IMR-90 (cell line): ENCODE measurements around the gene AKR1C8. TPM values are rescaled to one million over a fixed set of nuclear protein-coding genes. Genes with fewer than 3 reads are reported as not detected.

Source experiments
- ATAC-seq: fragments of 200-7000 bp; cut with Tn5 transposase; 2 replicates; pipeline ENCODE4 v1.9.1; 2020; ENCODE audit warnings: low read depth, mild to moderate bottlenecking, moderate library complexity
- BruUV-seq: library from RNA; stranded (reverse); fragments of 400-500 nt; replicated peaks from 2 replicates; lab custom pipeline; 2021; lab: Mats Ljungman, UMichigan
- CTCF ChIA-PET: fragments of 300-600 bp; formaldehyde crosslinking; extraction: SDS; loops from one replicate; lab custom pipeline; 2021; ENCODE audit warnings: antibody characterized with exemption; lab: Yijun Ruan, JAX
- POLR2A ChIA-PET: fragments of 300-600 bp; sonication (Branson Sonifier 250); formaldehyde crosslinking; loops from one replicate; lab custom pipeline; 2022; ENCODE audit warnings: antibody characterized with exemption; ENCODE audit not compliant: unreplicated experiment; lab: Charles Lee
- DNase-seq: peaks from one replicate; pipeline ENCODE4 v3.0.0; 2013
- H2AFZ ChIP-seq: replicated peaks from 2 replicates; pipeline ENCODE3; 2013; ENCODE audit warnings: low read length, mild to moderate bottlenecking; ENCODE audit not compliant: poor library complexity
- H2AK5ac ChIP-seq: 2 replicates; pipeline ENCODE4 v1.6.1; 2013; ENCODE audit warnings: low read depth, low read length, inconsistent platforms
- H2AK9ac ChIP-seq: replicated peaks from 2 replicates; pipeline ENCODE3; 2013; ENCODE audit warnings: mild to moderate bottlenecking, low read depth, low read length, moderate library complexity; ENCODE audit not compliant: poor library complexity
- H2BK120ac ChIP-seq: 2 replicates; pipeline ENCODE4 v1.6.1; 2013; ENCODE audit warnings: low read depth, low read length, inconsistent platforms
- H2BK15ac ChIP-seq: 3 replicates; pipeline ENCODE4 v1.6.1; 2013; ENCODE audit warnings: low read depth, low read length, inconsistent platforms
- H2BK20ac ChIP-seq: 2 replicates; pipeline ENCODE4 v1.6.1; 2013; ENCODE audit warnings: low read depth, mild to moderate bottlenecking, inconsistent platforms, low read length, moderate library complexity
- H2BK5ac ChIP-seq: 2 replicates; pipeline ENCODE4 v1.6.1; 2013; ENCODE audit warnings: mild to moderate bottlenecking, low read depth, low read length, inconsistent platforms; ENCODE audit not compliant: poor library complexity, severe bottlenecking
- H3K14ac ChIP-seq: replicated peaks from 2 replicates; pipeline ENCODE4 v1.6.1; 2013; ENCODE audit warnings: low read depth, low read length, inconsistent platforms
- H3K18ac ChIP-seq: 2 replicates; pipeline ENCODE4 v1.6.1; 2013; ENCODE audit warnings: low read depth, low read length, control low read depth
- H3K23ac ChIP-seq: 2 replicates; pipeline ENCODE4 v1.6.1; 2013; ENCODE audit warnings: low read depth, low read length, inconsistent platforms
- H3K27ac ChIP-seq: 2 replicates; pipeline ENCODE4 v1.5.1; 2013; ENCODE audit warnings: mild to moderate bottlenecking, control low read depth, low read length; ENCODE audit not compliant: insufficient read depth
- H3K27me3 ChIP-seq: 2 replicates; pipeline ENCODE4 v1.6.1; 2013; ENCODE audit warnings: low read length; ENCODE audit not compliant: control insufficient read depth, insufficient read depth
- H3K36me3 ChIP-seq: 2 replicates; pipeline ENCODE4 v1.6.1; 2013; ENCODE audit warnings: low read length, mixed read lengths; ENCODE audit not compliant: control insufficient read depth, insufficient read depth
- H3K4ac ChIP-seq: 2 replicates; pipeline ENCODE4 v1.6.1; 2013; ENCODE audit warnings: low read depth, low read length, inconsistent platforms
- H3K4me1 ChIP-seq: 2 replicates; pipeline ENCODE4 v1.6.1; 2013; ENCODE audit warnings: low read length, mixed read lengths; ENCODE audit not compliant: control insufficient read depth, insufficient read depth
- H3K4me2 ChIP-seq: 2 replicates; pipeline ENCODE4 v1.6.1; 2013; ENCODE audit warnings: low read depth, mild to moderate bottlenecking, control low read depth, low read length, moderate library complexity
- H3K4me3 ChIP-seq: 2 replicates; pipeline ENCODE4 v1.5.1; 2013; ENCODE audit warnings: low read depth, mild to moderate bottlenecking, control low read depth, low read length, moderate library complexity; ENCODE audit not compliant: insufficient read depth
- H3K56ac ChIP-seq: 2 replicates; pipeline ENCODE4 v1.6.1; 2013; ENCODE audit warnings: low read length, inconsistent platforms; ENCODE audit not compliant: insufficient read depth; ENCODE audit errors: extremely low read depth
- H3K79me1 ChIP-seq, 2 experiments: 2 replicates each; pipeline ENCODE4 v1.6.1; 2013; ENCODE audit warnings: low read length in 2 of 2, inconsistent platforms in 1 of 2, low read depth in 1 of 2
- H3K9ac ChIP-seq: 2 replicates; pipeline ENCODE4 v1.6.1; 2013; ENCODE audit warnings: low read depth, low read length, control low read depth
- H3K9me1 ChIP-seq: 2 replicates; pipeline ENCODE4 v1.6.1; 2013; ENCODE audit warnings: low read length, inconsistent platforms; ENCODE audit not compliant: insufficient read depth
- H3K9me3 ChIP-seq: 2 replicates; pipeline ENCODE4 v1.6.1; 2013; ENCODE audit warnings: low read length; ENCODE audit not compliant: control insufficient read depth, insufficient read depth
- H4K20me1 ChIP-seq: 2 replicates; pipeline ENCODE4 v1.6.1; 2013; ENCODE audit warnings: low read length, inconsistent platforms; ENCODE audit not compliant: insufficient read depth
- H4K5ac ChIP-seq: 2 replicates; pipeline ENCODE4 v1.6.1; 2013; ENCODE audit warnings: mild to moderate bottlenecking, low read depth, low read length, control low read depth
- H4K8ac ChIP-seq, 2 experiments: 2 replicates each; pipeline ENCODE4 v1.6.1; 2013; ENCODE audit warnings: low read depth in 2 of 2, low read length in 2 of 2, control low read depth in 1 of 2, inconsistent platforms in 1 of 2
- H4K91ac ChIP-seq: 2 replicates; pipeline ENCODE4 v1.6.1; 2013; ENCODE audit warnings: low read depth, low read length, inconsistent platforms; ENCODE audit not compliant: insufficient read depth
- BHLHE40 ChIP-seq: fragments of 150-350 bp; IDR thresholded peaks from 2 replicates; pipeline ENCODE4 v1.6.1; 2016; ENCODE audit warnings: mild to moderate bottlenecking, low read depth, low read length
- CEBPB ChIP-seq: IDR thresholded peaks from 2 replicates; pipeline ENCODE4 v1.6.1; 2012; ENCODE audit warnings: low read depth, low read length, improper control_type of control experiment
- CHD1 ChIP-seq: IDR thresholded peaks from 2 replicates; pipeline ENCODE4 v1.6.1; 2012; ENCODE audit warnings: low read depth, low read length, improper control_type of control experiment
- FOS ChIP-seq: fragments of 150-350 bp; IDR thresholded peaks from 2 replicates; pipeline ENCODE4 v1.6.1; 2016; ENCODE audit warnings: low read depth, low read length
- MAFK ChIP-seq: IDR thresholded peaks from 2 replicates; pipeline ENCODE4 v1.6.1; 2012; ENCODE audit warnings: low read depth, low read length, improper control_type of control experiment
- MAZ ChIP-seq: IDR thresholded peaks from 2 replicates; pipeline ENCODE4 v1.6.1; 2012; ENCODE audit warnings: low read depth, mild to moderate bottlenecking, low read length, improper control_type of control experiment, moderate library complexity, borderline replicate concordance
- MXI1 ChIP-seq: IDR thresholded peaks from 2 replicates; pipeline ENCODE4 v1.6.1; 2012; ENCODE audit warnings: low read depth, mild to moderate bottlenecking, low read length, moderate library complexity, borderline replicate concordance
- NFE2L2 ChIP-seq: fragments of 150-350 bp; IDR thresholded peaks from 2 replicates; pipeline ENCODE4 v1.6.1; 2016; ENCODE audit warnings: low read depth, mild to moderate bottlenecking, low read length
- POLR2A ChIP-seq: IDR thresholded peaks from 2 replicates; pipeline ENCODE4 v1.6.1; 2012; ENCODE audit warnings: mild to moderate bottlenecking, low read depth, low read length
- RAD21 ChIP-seq: IDR thresholded peaks from 2 replicates; pipeline ENCODE4 v1.6.1; 2012; ENCODE audit warnings: low read length, improper control_type of control experiment
- RCOR1 ChIP-seq: IDR thresholded peaks from 2 replicates; pipeline ENCODE4 v1.6.1; 2012; ENCODE audit warnings: mild to moderate bottlenecking, low read length, improper control_type of control experiment; ENCODE audit not compliant: insufficient replicate concordance
- RFX5 ChIP-seq: IDR thresholded peaks from 2 replicates; pipeline ENCODE4 v1.8.0; 2012; ENCODE audit warnings: low read depth, mild to moderate bottlenecking, low read length, moderate library complexity
- SMC3 ChIP-seq: fragments of 150-350 bp; IDR thresholded peaks from 2 replicates; pipeline ENCODE4 v1.6.1; 2016; ENCODE audit warnings: low read depth, mild to moderate bottlenecking, antibody characterized with exemption, low read length, moderate library complexity
- WGBS, 2 experiments: methylation state at CpG; one replicate each; pipeline versions ENCODE4 v1.1.5 to v1.1.7; 2013; ENCODE audit warnings: missing lambda C conversion rate in 2 of 2; ENCODE audit not compliant: insufficient read length in 1 of 2; ENCODE audit errors: extremely low coverage in 2 of 2; 5-methylcytosine and 5-hydroxymethylcytosine counted together
- dilution Hi-C: fragments of 300-500 bp; cut with HindIII; formaldehyde crosslinking; loops from one replicate; pipeline ENCODE4 v1.14.3; 2018; ENCODE audit warnings: low sequenced_read_pairs; ENCODE audit not compliant: unreplicated experiment
- in situ Hi-C: fragments of 300-500 bp; cut with MboI; formaldehyde crosslinking; loops from 3 replicates; pipeline ENCODE4 v1.14.3; 2019; ENCODE audit warnings: low sequenced_read_pairs, inconsistent platforms, mixed read lengths
- intact Hi-C: fragments of 100-400 bp; cut with micrococcal nuclease; formaldehyde crosslinking; loops from 2 replicates; pipeline ENCODE4 v1.10.0; 2022
- polyA plus RNA-seq, 3 experiments: library from polyadenylated mRNA; depleted of rRNA; stranded (reverse); fragments of >200 nt; gene quantifications; 2 replicates each; pipeline ENCODE4 v1.2.3, GENCODE V29; 2012; ENCODE audit warnings: low replicate concordance in 1 of 3
- total RNA-seq: library from RNA; depleted of rRNA; stranded (reverse); fragments of >200 nt; gene quantifications from 2 replicates; pipeline ENCODE4 v1.2.3, GENCODE V29; 2012
- TF ChIP-seq, protein P1 (sequence below): fragments of 150-350 bp; IDR thresholded peaks from 2 replicates; pipeline ENCODE4 v1.6.1; 2016; ENCODE audit warnings: low read depth, mild to moderate bottlenecking, low read length, moderate library complexity, borderline replicate concordance
- TF ChIP-seq, protein P2 (sequence below): conservative IDR thresholded peaks from 2 replicates; pipeline ENCODE4 v1.5.1; 2012; ENCODE audit warnings: mild to moderate bottlenecking, low read depth, low read length, improper control_type of control experiment
- TF ChIP-seq, protein P3 (sequence below): fragments of 150-350 bp; IDR thresholded peaks from 2 replicates; pipeline ENCODE4 v1.6.1; 2017; ENCODE audit warnings: mild to moderate bottlenecking, antibody characterized with exemption, low read length, low read depth

Gene AKR1C8
- total and polyA plus RNA-seq, 2 of the 4 experiments (the other 2 are of a cell fraction): not detected

DNA sequence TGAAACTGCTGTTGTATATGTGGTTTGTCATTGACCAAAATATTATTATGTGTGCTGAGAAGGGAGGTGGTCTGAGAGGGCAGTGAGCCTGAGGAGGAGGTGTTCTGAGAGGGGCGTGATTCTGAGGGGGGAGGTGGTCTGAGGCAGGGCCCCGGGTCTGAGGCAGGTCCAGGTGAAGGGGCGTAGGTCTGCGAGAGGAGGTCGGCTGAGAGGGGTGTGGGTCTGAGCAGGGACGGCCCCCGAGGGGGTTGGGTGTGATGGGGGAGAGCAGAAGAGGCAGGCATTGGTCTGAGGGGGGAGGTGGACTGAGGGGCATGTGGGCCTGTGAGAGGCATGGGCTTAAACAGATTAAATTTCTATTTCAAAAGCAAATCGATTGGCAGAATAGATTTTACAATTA, 44.1 kb upstream of the AKR1C8 start:
- intact Hi-C loops: no loop called here
- no peaks in the 10 kb centered on the region for H3K36me3 ChIP-seq

More for the DNA sequence above, 44.1 kb upstream of the AKR1C8 start:
- Histone ChIP-seq H3K27me3 (no peaks in the 10 kb centered on the region), H3K4me2 (no peak overlapping the region), H3K56ac (no peak overlapping the region), H2BK120ac (no peak overlapping the region), H3K4ac (no peak overlapping the region), H4K8ac (no peak overlapping the region), H3K9ac (no peak overlapping the region), H3K23ac (no peak overlapping the region), H3K9me3 (no peaks in the 10 kb centered on the region), H2BK15ac (no peak overlapping the region), H3K9me1 (no peaks in the 10 kb centered on the region), H4K5ac (no peak overlapping the region), H3K14ac (no peak overlapping the region), H3K4me3 (no peak overlapping the region), H2AFZ (no peak overlapping the region), H4K20me1 (no peaks in the 10 kb centered on the region), H3K79me1 (no peaks in the 10 kb centered on the region), H2BK20ac (no peak overlapping the region), H2AK5ac (no peak overlapping the region), H3K27ac (no peak overlapping the region), H2BK5ac (no peak overlapping the region), H3K18ac (no peak overlapping the region), H4K91ac (no peak overlapping the region), H2AK9ac (no peak overlapping the region), H3K4me1 (no peaks in the 10 kb centered on the region)
- WGBS, 2 experiments: 58% methylated on average over 2 of the region's 8 CpGs; no CpG with 5 or more reads in 1 of the 2 experiments
- in situ Hi-C loops (no loop called here), dilution Hi-C loops (no loop called here)
- CTCF ChIA-PET: no interaction called here
- no TSS peak for BruUV-seq
- TF ChIP-seq POLR2A (no peak), BHLHE40 (no peak), CHD1 (no peak), MAFK (no peak), RCOR1 (no peak), MXI1 (no peak), NFE2L2 (no peak), MAZ (no peak), SMC3 (no peak), RAD21 (no peak), CEBPB (no peak), FOS (no peak), RFX5 (no peak)
- TF ChIP-seq, protein P1, sequence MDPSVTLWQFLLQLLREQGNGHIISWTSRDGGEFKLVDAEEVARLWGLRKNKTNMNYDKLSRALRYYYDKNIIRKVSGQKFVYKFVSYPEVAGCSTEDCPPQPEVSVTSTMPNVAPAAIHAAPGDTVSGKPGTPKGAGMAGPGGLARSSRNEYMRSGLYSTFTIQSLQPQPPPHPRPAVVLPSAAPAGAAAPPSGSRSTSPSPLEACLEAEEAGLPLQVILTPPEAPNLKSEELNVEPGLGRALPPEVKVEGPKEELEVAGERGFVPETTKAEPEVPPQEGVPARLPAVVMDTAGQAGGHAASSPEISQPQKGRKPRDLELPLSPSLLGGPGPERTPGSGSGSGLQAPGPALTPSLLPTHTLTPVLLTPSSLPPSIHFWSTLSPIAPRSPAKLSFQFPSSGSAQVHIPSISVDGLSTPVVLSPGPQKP: no peak
- TF ChIP-seq, protein P2, sequence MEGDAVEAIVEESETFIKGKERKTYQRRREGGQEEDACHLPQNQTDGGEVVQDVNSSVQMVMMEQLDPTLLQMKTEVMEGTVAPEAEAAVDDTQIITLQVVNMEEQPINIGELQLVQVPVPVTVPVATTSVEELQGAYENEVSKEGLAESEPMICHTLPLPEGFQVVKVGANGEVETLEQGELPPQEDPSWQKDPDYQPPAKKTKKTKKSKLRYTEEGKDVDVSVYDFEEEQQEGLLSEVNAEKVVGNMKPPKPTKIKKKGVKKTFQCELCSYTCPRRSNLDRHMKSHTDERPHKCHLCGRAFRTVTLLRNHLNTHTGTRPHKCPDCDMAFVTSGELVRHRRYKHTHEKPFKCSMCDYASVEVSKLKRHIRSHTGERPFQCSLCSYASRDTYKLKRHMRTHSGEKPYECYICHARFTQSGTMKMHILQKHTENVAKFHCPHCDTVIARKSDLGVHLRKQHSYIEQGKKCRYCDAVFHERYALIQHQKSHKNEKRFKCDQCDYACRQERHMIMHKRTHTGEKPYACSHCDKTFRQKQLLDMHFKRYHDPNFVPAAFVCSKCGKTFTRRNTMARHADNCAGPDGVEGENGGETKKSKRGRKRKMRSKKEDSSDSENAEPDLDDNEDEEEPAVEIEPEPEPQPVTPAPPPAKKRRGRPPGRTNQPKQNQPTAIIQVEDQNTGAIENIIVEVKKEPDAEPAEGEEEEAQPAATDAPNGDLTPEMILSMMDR: no peak
- TF ChIP-seq, protein P3, sequence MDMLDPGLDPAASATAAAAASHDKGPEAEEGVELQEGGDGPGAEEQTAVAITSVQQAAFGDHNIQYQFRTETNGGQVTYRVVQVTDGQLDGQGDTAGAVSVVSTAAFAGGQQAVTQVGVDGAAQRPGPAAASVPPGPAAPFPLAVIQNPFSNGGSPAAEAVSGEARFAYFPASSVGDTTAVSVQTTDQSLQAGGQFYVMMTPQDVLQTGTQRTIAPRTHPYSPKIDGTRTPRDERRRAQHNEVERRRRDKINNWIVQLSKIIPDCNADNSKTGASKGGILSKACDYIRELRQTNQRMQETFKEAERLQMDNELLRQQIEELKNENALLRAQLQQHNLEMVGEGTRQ: no peak
- ATAC-seq: no peak
- no peak for DNase-seq
- POLR2A ChIA-PET: no interaction called here
